Gastrocnemius medialis (tissue), 4 donors: ENCODE results near the gene MARCHF4. TPM values are rescaled to one million over a fixed set of nuclear protein-coding genes. Genes with fewer than 3 reads are reported as not detected.
A peak's percentile ranks its signal among the peaks of the same experiment; 100 is the strongest.

Experiments used
- ATAC-seq, 2 donors: fragments of 150-250 bp; one replicate each; pipeline ENCODE4 v1.9.1; 2016
- DNase-seq, 2 donors: peaks; one replicate each; pipeline ENCODE4 v3.0.0-alpha.2; 2019
- H3K27ac ChIP-seq, 4 donors: fragments of 200-600 bp; sonication (generic); 1 replicate in 1 of 4; 2 replicates in 3 of 4; pipeline ENCODE4 v1.5.1; 2016 to 2018; ENCODE audit warnings: mild to moderate bottlenecking in 2 of 4, moderate library complexity in 1 of 4
- H3K27me3 ChIP-seq, 3 donors: fragments of 200-600 bp; sonication (generic) in 2 of 3; 1 replicate in 1 of 3; 2 replicates in 2 of 3; pipeline versions ENCODE4 v1.5.1 to v1.6.0; 2016 to 2019; ENCODE audit warnings: mild to moderate bottlenecking in 1 of 3, moderate library complexity in 1 of 3
- H3K36me3 ChIP-seq, 2 donors: fragments of 200-600 bp; sonication (generic) in 1 of 2; one replicate each; pipeline ENCODE4 v1.5.1; 2017 to 2018
- H3K4me1 ChIP-seq, 2 donors: fragments of 200-600 bp; sonication (generic) in 1 of 2; one replicate each; pipeline ENCODE4 v1.5.1; 2016 to 2017; ENCODE audit warnings: mild to moderate bottlenecking in 2 of 2
- H3K4me3 ChIP-seq, 4 donors: fragments of 200-600 bp; sonication (generic) in 3 of 4; 1 replicate in 1 of 4; 2 replicates in 3 of 4; pipeline ENCODE4 v1.5.1; 2016 to 2019; ENCODE audit warnings: mild to moderate bottlenecking in 2 of 4
- H3K9me3 ChIP-seq, 3 donors: fragments of 200-600 bp; sonication (generic) in 2 of 3; 1 replicate in 1 of 3; 2 replicates in 2 of 3; pipeline ENCODE4 v1.5.1; 2016 to 2019
- CTCF ChIP-seq, 5 experiments: fragments of 450-650 bp in 3 of 5; fragments of 200-600 bp in 2 of 5; sonication (generic) in 2 of 5; IDR thresholded peaks in 4 of 5; conservative IDR thresholded peaks in 1 of 5; 1 replicate in 4 of 5; 2 replicates in 1 of 5; pipeline ENCODE4 v1.5.1; 2016 to 2019; ENCODE audit warnings: antibody characterized with exemption in 5 of 5, mild to moderate bottlenecking in 3 of 5, moderate library complexity in 3 of 5
- POLR2A ChIP-seq, 2 donors: fragments of 450-650 bp; IDR thresholded peaks; one replicate each; pipeline ENCODE4 v1.6.1; 2017; ENCODE audit warnings: antibody characterized with exemption in 2 of 2, mild to moderate bottlenecking in 2 of 2, moderate library complexity in 2 of 2
- in situ Hi-C, 4 donors: fragments of 200-750 bp; cut with MboI; loops; one replicate each; pipeline versions ENCODE4 v1.15.0 to v1.8.0; 2017; ENCODE audit warnings: low sequenced_read_pairs in 4 of 4
- intact Hi-C: fragments of 100-400 bp; cut with DNase I; formaldehyde crosslinking; loops from one replicate; pipeline ENCODE4 v1.15.1; 2023; ENCODE audit warnings: low total_unique reads
- total RNA-seq, 4 donors: library from RNA; depleted of rRNA; stranded (reverse); fragments of >200 nt; gene quantifications; one replicate each; pipeline versions ENCODE4 v1.1.0 to v1.2.3, GENCODE V29; 2016

Gene MARCHF4
- not detected for total RNA-seq

- Histone ChIP-seq H3K27me3 (peaks cover 34 to 55% (median 43%) of the 10 kb centered on the region in 3 donors), H3K4me3 (peak within 1 kb of the TSS in 1 of 4 donors; percentile 25), H3K36me3 (no peaks in the 10 kb centered on the region), H3K9me3 (no peaks in the 10 kb centered on the region), H3K27ac (no peak within 1 kb of the TSS), H3K4me1 (peaks cover 6 to 10% of the 10 kb centered on the region in 2 donors)
- TF ChIP-seq POLR2A (IDR thresholded peaks at IDR 0.05) (no peak), CTCF (IDR thresholded peaks at IDR 0.05 in 4 of 5, conservative IDR thresholded peaks at IDR 0.05 in 1 of 5) (no peak)
- intact Hi-C loops (no loop called here), in situ Hi-C loops (no loop called here)
- no peak for DNase-seq
- peak in 1 of 2 donors; percentile 36 for ATAC-seq
Measured at GRCh38 chr2:216371721-216372702, at the start of gene MARCHF4. Gene MARCHF4, minus strand, starts transcription at chr2:216372483. Its CDS starts 2,223 bp downstream, at chr2:216370260.

- Histone ChIP-seq H3K27ac (no peak overlapping the region), H3K4me1 (peaks cover 15 to 20% of the 10 kb centered on the region in 2 donors), H3K4me3 (no peak overlapping the region), H3K9me3 (no peaks in the 10 kb centered on the region), H3K36me3 (peaks cover 3 to 65% of the 10 kb centered on the region in 2 donors), H3K27me3 (no peaks in the 10 kb centered on the region)
- TF ChIP-seq POLR2A (IDR thresholded peaks at IDR 0.05), result no peak
- no peak for TF ChIP-seq CTCF (IDR thresholded peaks at IDR 0.05 in 4 of 5, conservative IDR thresholded peaks at IDR 0.05 in 1 of 5)
- DNase-seq, result no peak
- ATAC-seq, result no peak
- in situ Hi-C loops (loop anchor here in 3 of 4 donors (25.0 kb wide), 1 partner anchor 308 kb away; the partner anchor contains the start of gene XRCC5 (in 3 of the 3)), intact Hi-C loops (no loop called here)
Measured at GRCh38 chr2:216420367-216421101, 48.3 kb upstream of the MARCHF4 start.

GRCh38 chr2:216418981-216419380 lies 46.7 kb upstream of the MARCHF4 start:
- intact Hi-C loops, result loop anchor here (10.0 kb wide), 1 partner anchor 1856 kb away; the partner anchor contains the start of genes AAMP and PNKD

More at GRCh38 chr2:216418981-216419380, 46.7 kb upstream of the MARCHF4 start:
- H3K9me3 ChIP-seq, result no peaks in the 10 kb centered on the region
- peaks cover 3 to 69% of the 10 kb centered on the region in 2 donors for H3K36me3 ChIP-seq
- DNase-seq, result no peak
- no peaks in the 10 kb centered on the region for H3K27me3 ChIP-seq
- no peak for TF ChIP-seq POLR2A (IDR thresholded peaks at IDR 0.05)
- no peak for TF ChIP-seq CTCF (IDR thresholded peaks at IDR 0.05 in 4 of 5, conservative IDR thresholded peaks at IDR 0.05 in 1 of 5)
- no peak for ATAC-seq
- no peak overlapping the region for H3K4me3 ChIP-seq
- H3K27ac ChIP-seq, result no peak overlapping the region
- H3K4me1 ChIP-seq, result peaks cover 4 to 5% of the 10 kb centered on the region in 2 donors
- in situ Hi-C loops, result loop anchor here (10.0 to 25.0 kb wide), 2 partner anchors 304 to 307 kb away; partner anchors contain the start of gene XRCC5 (in 3 of the 4)
